DND-41 (cell line): ENCODE measurements around the gene GBP2.

ENCODE experiments used
- CTCF ChIP-seq: IDR thresholded peaks from 2 replicates; pipeline ENCODE4 v1.5.1; 2012; ENCODE audit warnings: borderline replicate concordance, low read length, moderate library complexity, mild to moderate bottlenecking; ENCODE audit not compliant: poor library complexity, severe bottlenecking; ENCODE audit errors: extremely low read depth
- EZH2 ChIP-seq: IDR thresholded peaks from 3 replicates; pipeline ENCODE4 v1.6.1; 2012; ENCODE audit warnings: borderline replicate concordance, low read depth, mild to moderate bottlenecking, moderate library complexity, low read length, inconsistent platforms; ENCODE audit not compliant: severe bottlenecking

DNA sequence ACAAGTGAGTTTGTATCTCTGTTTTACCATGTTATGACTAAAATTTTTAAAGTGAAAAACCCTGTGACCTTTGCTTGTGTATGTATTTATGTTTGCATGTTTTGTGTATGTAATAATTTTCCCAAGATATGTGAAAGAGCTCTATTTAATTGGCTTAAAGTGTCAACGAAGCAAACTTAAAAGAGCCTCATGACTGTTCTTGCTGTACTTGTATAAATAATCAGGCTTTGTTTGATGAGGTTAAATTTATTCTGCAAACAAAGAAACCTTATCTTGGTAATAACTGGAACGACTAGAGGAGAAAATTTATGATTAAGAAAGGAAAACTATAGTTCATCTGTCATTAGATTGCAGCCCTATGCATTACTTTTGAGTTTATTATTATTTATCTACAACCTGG lies 43.3 kb upstream of the GBP2 start:
- TF ChIP-seq EZH2 (no peak), CTCF (no peak)
